GM18498 (cell line): ENCODE data around the gene TRIM52.

Experiments used
- ATAC-seq: cut with Tn5 transposase; IDR thresholded peaks from one replicate; pipeline ENCODE4 v1.9.1; 2021; ENCODE audit warnings: mild to moderate bottlenecking, moderate library complexity; ENCODE audit not compliant: unreplicated experiment

The TRIM52 gene

DNA sequence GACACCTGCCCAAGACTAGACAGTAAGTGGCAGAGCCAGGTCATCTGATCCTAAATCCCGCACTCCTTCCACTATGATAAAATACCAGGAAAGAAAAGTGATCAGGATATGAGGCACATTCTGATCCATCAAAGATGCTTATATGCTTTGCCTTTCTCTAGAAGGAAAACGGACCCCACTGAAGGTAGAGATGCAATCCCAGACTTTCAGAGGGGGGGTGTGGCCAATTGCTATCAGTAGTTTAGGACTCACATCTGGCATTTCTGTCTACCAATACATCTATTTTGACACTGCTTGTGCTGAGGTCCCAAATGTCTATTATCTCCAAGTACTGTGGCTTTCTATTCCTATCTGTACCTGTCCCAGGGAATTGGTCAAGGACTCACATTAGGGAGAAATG, 1.7 kb downstream of the TRIM52 start:
- ATAC-seq = no peak

DNA sequence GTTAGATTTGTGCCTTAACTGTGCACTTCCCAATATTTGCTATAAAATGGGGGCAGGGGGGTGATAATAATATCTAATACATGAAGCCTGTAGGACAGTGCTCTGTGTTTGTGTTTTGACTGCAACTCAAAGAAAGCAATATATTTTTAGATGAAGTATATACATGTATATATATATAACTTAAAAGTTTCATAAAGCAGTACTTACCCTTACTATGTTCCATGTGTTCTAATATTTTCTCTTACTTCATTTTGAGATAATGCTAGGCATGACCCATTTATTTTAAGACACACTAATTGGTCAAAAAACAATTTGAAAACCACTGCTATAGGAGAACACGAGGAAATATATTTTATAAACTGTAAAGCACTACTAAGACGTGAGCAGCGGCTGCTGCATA, 2.4 kb downstream of the TRIM52 start:
- no peak for ATAC-seq

DNA sequence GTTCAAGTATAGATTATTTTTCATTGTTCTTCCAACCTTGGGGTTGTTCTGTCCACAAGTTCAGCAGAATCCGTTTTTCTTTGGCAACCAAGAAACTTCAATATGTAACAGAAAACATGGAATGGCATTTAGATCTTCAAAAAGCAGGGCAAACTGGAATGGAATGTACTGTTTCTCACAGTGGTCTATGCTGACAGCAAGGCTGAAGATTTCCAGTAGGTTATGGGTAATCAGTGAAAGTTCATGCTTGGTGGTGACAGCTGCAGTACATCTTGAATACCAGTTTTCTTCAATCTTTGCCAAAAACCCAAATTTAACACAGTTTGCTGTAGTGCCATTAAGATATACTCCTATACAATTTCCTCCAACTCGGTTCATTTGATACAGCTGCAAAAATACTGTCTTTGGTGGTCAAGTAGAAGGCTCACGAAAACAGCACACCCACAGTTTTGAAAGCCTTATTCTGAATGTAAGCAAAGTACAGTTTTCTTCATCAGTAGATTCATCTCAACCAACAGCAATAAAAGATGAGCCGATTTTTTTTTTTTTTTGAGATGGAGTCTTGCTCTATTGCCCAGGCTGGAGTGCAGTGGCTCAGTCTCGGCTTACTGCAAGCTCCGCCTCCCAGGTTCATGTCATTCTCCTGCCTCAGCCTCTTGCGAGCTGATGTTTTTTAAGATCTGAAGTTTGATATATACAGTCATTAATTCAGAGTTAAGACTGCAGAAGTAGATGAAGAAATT, 4.9 kb downstream of the TRIM52 start:
- no peak for ATAC-seq

DNA sequence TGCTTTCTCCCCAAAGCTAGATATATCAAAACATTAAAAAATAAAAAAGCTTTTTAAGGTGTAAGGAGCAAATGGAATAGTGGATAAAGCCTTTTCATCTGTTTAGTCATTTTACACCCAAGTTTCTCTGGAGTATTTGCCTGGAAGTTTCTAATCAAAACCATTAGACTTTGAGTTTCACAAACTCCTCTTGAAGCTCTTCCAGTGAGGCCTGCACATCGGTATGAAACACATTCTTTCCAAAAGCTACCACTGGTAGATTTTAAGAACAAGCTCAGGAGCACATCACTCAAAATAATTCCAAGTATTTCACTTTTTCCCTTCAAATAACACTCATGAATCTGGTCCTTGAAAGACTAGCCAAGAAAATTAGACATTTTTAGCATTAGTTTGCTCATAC, 5.7 kb downstream of the TRIM52 start:
- no peak for ATAC-seq

DNA sequence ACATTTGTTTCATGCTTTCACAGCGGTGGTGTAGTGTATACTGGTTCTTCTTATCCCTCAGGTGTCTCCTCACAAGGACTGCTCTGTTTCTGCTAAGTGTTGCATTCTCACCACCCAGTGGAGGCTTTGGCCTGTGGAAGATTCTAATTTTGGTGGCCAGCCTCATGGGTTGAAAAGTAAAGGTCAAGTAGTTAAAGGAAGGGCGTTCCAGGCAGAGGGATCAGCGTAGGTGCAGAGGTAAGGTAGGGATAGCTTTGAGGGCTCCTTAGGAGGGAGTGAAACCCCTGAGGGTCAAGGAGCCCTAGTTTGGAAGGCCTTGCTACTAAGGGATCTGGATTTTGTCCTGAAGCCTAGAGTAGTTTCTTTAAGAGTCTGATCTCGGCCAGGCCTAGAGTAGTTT, 12.7 kb downstream of the TRIM52 start:
- no peak for ATAC-seq

DNA sequence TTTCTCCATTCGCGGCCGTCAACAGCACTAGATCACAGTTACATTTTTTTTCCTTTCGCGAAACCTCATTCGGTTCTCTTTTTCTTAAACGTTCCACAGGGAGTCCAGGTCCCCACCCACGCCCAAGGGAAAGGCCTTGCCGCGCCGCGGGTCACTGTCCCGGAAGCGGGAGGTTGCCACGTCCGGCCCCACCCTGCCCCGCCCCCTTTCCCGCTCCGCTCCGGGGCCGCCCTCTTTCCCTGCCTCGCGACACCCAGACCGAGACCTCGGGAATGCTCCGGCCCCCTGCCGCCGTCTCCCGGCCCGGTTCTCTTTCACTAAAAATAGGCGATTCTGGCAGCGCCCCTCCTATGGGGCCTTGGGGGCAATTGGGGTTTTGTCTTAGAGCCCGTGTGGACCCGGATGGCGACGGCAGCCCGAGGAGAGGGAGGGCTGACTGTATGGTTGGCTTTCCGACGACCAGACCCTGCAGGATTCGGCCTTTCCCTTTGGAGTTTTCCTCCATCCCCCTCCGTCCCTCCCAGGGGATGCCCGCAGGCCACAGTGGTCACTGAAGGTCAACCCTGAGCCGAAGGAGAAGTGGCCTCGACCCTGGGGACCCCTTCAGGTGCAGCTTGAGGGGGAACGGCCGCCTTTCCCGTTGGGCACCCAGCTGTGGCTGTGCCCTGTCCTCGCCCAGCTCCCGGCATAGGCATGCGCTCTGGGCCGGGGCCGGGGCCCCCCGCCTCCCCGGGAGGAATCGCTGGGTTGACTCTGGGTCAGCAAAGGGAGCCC, 14.5 kb downstream of the TRIM52 start:
- ATAC-seq = peak; percentile 47

DNA sequence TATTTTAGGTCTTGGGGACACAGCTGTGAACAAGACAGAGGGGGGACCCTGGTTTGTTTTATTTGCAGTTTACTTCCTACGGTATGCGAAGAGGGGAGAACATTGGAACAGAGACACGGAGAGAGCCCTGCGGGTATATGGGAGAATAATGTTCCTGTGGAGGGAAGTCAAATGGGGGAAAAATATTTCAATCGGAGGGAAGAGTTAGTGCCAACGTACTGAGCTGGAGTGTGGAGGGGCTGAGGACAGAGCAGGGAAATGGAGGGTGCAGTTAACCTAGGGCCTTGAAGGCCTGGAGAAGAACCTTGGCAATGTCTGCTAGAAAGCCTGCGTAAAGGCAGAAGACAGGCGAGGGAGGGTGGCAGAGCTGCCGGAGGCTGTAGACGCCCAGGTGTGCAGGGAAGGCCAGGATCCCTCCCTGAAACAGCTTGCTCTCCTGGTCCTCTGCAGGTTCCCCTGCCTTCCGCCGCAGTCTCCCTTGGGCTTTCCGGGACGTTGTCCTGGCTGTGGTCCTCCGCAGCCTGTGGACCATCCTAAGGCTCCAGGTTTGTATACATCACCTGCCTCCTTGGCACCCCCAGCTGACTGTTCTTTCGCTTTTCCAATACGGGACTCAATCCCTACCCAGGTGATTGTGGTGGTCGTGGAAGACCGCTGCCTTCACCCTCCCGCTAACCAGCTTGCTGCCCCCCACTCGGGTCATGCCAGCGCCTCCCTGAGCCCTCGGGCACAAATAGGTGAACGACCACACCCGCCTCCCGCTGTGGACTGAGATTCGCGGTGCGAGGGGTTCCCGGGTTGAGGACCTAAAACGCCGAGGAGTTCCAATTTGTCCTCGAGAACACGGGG, 15.3 kb downstream of the TRIM52 start:
- peak; percentile 0 for ATAC-seq

DNA sequence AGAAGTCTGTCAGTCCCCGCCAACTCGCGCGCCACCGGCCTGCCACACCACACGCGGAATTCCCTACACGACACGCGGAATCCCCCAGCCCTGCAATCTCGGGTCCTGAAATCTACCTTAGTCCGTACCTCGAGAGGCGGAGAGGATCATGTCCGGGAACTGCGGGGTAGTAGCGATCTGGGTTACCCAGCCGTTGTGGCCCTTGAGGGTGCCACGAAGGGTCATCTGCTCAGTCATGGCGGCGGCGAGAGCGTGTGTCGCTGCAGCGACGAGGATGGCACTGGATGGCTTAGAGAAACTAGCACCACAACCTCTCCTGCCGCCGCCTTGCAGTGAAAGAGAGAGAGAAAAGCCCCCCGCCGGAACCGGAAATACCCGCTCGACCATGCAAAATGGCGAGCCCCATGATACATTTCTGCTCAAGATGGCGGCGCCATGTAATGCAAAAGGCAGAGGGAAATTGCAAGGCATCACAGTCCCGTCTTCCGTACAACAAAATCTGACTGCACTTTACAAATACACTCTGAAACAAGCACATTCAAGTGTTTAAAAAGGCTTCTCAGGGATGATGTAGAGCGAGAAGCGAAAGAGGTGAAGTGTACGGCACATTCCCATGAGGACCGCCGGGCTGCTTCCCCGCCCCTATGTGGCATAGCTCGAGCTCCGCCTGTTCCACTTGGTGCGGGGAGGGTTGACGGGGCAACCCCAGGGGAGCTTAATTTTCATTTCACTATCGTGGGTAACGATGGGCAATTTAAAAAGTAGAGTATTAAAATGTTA, 17.2 kb downstream of the TRIM52 start, which contains the start of gene RACK1:
Gene RACK1 (minus strand): TSS at position 343 of the 780 bp plus-strand sequence. CDS start 106 bp downstream, at position 237.
- ATAC-seq = peak; percentile 63

DNA sequence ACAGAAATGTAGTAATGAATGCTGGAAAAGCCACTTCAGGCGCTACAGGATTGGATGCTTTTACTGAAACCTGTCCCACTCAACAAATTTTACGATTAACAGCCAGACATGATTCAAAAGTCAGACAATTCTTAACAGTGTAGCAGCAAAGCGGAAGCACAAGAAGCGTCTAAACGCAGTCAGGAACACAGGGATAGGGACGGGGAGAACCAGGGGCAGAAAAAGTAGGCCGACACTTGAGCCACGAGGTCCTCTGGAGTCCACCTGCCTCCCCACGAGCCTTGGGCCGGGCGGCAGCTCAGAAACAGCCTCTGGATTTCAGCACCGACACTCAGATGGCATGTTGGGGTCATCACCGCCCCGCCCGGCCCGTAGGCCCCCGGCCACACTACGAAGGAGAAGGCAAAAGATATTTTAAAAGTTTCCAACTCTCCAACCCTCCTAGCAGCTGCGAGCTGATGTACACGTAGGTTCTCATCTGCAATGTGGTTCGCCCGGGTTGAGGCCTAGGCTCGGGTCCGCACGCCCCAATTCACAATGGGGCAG, 17.9 kb downstream of the TRIM52 start:
- peak; percentile 1 for ATAC-seq

DNA sequence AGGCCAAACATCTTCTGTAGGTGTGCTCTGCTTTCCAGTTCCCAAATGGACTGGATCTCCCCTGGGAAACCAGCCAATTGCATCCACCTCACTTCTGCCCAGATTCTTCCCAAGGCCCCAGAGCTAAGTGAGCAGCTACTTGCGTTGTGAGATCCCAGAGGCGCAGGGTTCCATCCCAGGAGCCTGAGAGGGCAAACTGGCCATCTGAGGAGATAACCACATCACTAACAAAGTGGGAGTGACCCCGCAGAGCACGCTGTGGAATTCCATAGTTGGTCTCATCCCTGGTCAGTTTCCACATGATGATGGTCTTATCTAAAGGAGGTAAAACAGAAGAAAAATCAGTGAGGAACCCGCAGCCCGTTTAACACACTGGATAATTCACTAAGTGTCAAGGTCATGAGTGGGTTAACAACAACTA, 18.9 kb downstream of the TRIM52 start:
- no peak for ATAC-seq

DNA sequence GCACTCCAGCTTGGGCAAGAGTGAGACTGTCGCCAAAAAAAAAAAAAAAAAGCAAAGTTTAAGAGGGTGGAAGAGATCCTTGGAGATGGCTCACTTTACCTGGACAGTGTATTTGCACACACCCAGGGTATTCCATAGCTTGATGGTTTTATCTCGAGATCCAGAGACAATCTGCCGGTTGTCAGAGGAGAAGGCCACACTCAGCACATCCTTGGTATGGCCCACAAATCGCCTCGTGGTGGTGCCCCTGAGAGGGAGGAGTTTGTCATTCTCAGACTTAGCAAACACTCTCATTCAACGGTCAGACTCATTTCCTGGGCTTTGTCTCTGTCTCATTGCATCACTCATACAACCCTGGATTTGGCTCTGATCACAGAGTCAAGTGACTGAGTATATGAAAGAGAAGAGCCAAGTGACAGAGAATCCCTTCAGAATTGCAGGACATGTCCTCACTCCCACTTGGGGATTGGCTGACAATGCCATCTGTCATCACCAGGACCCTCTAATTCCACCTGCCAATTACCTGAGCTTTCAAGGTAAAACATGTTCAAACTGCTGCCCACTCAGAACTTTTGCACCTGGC, 19.5 kb downstream of the TRIM52 start:
- ATAC-seq = no peak

DNA sequence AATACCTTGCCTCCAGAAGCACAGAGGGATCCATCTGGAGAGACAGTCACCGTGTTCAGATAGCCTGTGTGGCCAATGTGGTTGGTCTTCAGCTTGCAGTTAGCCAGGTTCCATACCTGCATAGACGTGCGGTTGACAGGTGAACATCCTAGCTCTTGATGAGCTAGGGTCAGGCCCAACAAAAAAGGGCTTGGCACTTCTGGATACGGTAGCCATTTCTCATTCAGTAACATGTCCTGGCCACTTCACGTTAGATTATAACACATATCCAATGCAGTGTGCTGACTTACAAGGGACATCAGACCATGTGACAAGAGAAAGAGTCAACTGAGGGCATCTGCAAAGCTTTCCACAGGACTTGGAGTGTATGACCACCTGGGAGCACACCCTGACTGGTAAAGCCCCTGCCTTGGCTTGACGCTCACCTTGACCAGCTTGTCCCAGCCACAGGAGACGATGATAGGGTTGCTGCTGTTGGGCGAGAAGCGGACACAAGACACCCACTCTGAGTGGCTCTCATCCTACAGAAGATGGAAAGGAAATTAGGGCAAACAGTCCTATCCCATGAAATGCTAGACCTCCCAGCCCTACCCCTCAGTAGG, 21.8 kb downstream of the TRIM52 start:
- ATAC-seq = no peak

DNA sequence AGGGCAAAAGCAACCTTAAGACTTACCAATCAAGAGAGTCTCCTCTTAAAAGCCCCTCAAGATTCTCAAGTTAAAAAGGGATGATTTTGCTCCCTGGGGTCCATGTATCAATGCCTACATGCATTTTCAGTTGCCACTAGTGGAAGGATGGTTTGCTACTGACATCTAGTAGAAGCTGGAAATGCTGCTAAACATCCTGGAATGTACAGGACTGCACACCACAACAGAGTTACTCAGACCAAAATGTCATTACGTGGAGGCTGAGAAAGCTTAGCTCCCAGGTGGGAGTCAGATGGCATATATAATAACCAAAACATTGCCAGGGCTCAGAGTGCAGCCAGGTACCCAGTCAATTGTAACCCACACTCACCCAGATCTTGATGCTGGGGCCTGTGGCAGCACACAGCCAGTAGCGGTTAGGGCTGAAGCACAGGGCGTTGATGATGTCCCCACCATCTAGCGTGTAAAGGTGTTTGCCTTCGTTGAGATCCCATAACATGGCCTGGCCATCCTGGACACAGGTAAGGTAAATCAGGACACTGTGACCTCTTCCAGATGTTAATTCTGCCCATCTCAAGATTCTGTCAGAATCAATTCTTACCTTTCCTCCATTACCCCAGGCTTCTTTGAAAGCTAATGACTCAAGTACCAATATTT, 23.1 kb downstream of the TRIM52 start:
- ATAC-seq = no peak

DNA sequence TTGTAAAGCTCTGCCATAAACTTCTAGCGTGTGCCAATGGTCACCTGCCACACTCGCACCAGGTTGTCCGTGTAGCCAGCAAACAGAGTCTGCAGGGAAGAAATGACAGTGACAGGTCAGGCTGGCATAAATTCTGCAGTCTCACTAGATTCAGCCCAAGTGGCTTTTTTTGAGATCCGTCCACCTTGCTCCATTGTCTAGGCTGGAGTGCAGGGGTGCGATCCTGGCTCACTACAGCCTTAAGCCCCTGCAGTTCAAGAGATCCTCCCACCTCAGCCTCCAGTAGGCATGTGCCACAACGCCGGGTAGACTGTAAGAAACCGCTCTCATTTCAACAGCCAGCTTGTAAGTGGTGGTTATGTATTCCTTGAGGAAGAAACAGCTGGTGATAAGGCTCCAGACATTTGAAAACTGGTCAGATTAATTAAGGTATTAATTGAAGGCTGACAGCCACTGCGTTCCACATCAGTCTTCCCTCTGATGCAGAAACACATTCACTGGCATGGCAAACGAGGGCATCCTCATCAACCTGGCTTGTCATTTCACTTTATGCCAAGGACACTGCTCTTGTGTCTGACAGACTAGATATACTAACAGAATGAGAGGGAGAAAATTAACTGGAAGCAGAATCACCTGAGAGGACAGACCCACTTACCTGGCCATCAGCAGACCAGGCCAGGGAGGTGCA, 23.8 kb downstream of the TRIM52 start:
- ATAC-seq = no peak

DNA sequence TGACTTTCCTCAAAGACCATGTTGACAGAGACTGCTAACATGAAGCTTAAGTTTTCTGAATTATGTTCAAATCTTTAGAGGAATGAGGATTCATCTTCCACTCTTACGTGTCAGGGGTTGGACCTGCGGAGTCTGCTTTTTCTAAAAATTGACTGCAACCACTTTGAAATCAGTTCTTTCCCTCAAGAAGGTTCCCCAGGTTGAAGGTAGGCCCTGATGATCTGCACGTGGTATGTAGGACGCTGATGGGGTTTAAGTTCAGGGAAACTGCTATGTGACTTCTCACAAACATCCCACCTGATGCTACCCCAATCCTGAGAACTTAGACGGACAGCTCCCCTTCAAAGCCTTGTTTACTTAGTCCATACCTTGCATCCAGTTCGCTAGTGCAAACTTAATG, 24.5 kb downstream of the TRIM52 start:
- no peak for ATAC-seq

DNA sequence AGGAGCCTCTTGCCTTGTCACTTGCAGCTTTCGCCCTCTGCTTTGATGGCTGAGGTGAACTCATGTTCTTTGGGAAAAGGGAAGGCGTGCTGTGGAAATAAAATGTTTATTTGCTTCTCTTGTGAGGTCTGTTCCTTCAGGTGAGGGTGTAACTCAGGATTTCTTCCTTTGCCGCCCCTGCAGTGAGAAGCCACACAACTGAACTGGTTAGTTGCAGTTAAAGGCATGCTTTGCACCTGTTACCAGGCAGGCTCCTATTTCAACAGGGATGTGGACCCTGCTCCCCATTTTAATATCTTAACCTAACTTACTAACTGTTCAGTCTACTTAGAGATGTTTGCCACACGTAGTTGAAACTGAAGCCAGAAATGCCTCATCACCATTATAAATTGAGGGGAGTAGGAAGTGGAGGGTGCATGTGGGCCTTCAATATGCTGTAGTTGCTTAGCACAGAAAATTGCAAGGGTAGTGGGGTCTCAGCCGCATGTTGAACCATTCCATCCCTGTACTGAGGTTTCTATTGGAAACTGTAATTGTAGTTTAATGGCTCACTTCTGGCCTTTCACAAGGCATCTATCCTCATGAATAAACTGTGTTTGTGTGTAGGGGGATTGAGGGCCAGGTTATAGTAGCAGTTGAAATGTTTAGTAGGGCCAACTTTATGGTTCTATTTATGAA, 25.1 kb downstream of the TRIM52 start:
- no peak for ATAC-seq

DNA sequence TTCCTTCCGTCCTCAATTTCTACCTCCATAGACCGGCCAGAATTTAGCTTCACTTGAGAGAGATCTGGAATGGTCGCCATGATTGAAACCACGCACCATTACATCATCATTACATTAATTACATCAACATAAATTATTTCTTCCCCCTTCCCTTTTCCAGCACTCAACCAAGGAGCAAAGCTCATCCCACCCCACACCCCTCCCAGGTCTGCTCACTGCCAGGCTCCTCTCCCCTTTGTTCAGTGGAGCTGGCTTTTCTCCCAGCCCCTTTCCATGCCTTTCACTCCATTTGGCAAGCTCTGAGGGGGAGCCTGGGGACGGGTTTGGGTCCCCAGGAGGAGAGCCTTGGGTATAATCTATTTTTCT, 25.6 kb downstream of the TRIM52 start:
- ATAC-seq = no peak
